ENCODE results near the gene TMEM147.

Gene TMEM147

DNA sequence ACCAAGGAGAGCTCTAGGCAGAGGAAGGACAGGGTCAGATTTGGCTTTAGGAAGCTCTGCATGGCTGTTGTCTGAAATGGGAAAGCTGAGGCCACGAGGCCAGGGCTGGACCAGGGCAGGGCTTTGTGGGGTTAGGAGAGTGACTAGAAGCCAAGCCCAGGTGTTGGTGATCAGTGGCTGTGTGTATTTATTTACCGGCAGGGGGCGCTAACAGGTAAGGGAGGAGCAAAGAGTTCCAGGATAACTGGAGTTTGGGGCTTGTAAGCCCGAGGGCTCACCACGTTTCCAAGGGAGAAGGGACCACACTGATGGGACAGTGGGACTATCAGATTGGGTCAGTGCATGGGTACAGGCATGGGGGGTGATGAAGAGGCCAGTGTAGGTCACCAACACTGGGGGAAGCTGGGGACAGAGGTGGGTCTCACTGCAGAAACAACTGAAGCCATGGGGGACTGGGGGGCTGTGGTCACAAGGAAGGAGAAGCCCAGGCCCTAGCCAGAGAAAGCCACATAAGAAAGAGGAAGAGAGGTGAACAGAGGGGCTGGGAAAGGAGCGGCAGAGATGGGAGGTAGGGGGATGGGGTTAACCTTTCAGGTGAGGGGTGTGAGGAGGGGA lies 3.9 kb downstream of the TMEM147 start:
- Histone ChIP-seq H2AFZ (ENCODE audit: low read length, unreplicated experiment) (no peak overlapping the region), H3K4me3 (ENCODE audit: low read depth, low read length) (no peak overlapping the region), H3K27me3 (ENCODE audit: insufficient read depth, low read length) (no peaks in the 10 kb centered on the region), H3K79me2 (ENCODE audit: control insufficient read depth, insufficient read depth, low read length, unreplicated experiment) (peaks cover 19% of the 10 kb centered on the region), H3K36me3 (ENCODE audit: insufficient read depth, low read length) (no peaks in the 10 kb centered on the region), H3K4me1 (ENCODE audit: control insufficient read depth, insufficient read depth, low read length, unreplicated experiment) (peaks cover 6% of the 10 kb centered on the region), H3K27ac (ENCODE audit: low read depth, low read length) (no peak overlapping the region)

DNA sequence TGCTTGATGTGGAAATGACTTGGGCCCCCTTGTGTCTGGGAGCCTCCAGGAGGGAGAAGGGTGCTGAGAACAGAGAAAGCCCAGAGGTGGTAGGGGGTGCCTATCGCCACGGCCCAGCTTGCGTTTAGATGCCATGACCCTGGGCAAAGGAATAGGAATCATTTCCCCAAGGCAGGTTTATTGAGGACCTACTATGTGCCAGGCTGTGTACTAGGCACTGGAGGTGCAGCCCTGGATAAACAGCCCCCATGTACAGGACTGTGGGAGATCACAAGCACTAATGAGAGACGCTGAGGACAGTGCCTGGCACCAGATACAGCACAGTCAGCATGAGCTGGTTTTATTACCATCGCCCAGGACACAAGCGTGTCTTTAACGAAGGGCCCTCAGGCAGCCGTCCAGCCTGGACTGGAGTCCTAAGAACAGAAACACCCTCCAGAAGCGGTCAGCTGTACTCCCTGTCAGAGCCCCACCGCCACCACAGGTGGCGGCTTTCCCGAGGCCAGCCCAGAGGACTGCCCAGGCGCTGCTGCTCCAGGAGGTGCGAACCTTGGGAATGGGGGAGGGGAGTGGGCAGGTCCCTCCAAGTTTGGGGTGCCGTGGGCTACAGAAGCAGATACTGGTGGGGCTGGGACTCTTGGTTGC lies 4.6 kb downstream of the TMEM147 start:
- no peak overlapping the region for H3K27ac ChIP-seq (ENCODE audit: low read depth, low read length)
- H3K27me3 ChIP-seq (ENCODE audit: insufficient read depth, low read length): no peaks in the 10 kb centered on the region
- no peak overlapping the region for H2AFZ ChIP-seq (ENCODE audit: low read length, unreplicated experiment)
- no peaks in the 10 kb centered on the region for H3K36me3 ChIP-seq (ENCODE audit: insufficient read depth, low read length)
- H3K4me1 ChIP-seq (ENCODE audit: control insufficient read depth, insufficient read depth, low read length, unreplicated experiment): peaks cover 3% of the 10 kb centered on the region
- H3K79me2 ChIP-seq (ENCODE audit: control insufficient read depth, insufficient read depth, low read length, unreplicated experiment): peaks cover 12% of the 10 kb centered on the region
- no peak overlapping the region for H3K4me3 ChIP-seq (ENCODE audit: low read depth, low read length)

GRCh38 chr19:35551091-35551810 lies 5.8 kb downstream of the TMEM147 start:
- Histone ChIP-seq H3K27me3 (ENCODE audit: insufficient read depth, low read length) (no peaks in the 10 kb centered on the region), H3K4me3 (ENCODE audit: low read depth, low read length) (no peak overlapping the region)

GRCh38 chr19:35552534-35553384 lies 7.3 kb downstream of the TMEM147 start:
- Histone ChIP-seq H3K4me1 (ENCODE audit: control insufficient read depth, insufficient read depth, low read length, unreplicated experiment) (no peaks in the 10 kb centered on the region), H3K79me2 (ENCODE audit: control insufficient read depth, insufficient read depth, low read length, unreplicated experiment) (no peaks in the 10 kb centered on the region), H3K36me3 (ENCODE audit: insufficient read depth, low read length) (no peaks in the 10 kb centered on the region), H3K4me3 (ENCODE audit: low read depth, low read length) (no peak overlapping the region), H3K27ac (ENCODE audit: low read depth, low read length) (no peak overlapping the region), H2AFZ (ENCODE audit: low read length, unreplicated experiment) (no peak overlapping the region), H3K27me3 (ENCODE audit: insufficient read depth, low read length) (no peaks in the 10 kb centered on the region)

More at GRCh38 chr19:35551091-35551810, 5.8 kb downstream of the TMEM147 start:
- no peaks in the 10 kb centered on the region for H3K36me3 ChIP-seq (ENCODE audit: insufficient read depth, low read length)
- peaks cover 5% of the 10 kb centered on the region for H3K79me2 ChIP-seq (ENCODE audit: control insufficient read depth, insufficient read depth, low read length, unreplicated experiment)
- H3K4me1 ChIP-seq (ENCODE audit: control insufficient read depth, insufficient read depth, low read length, unreplicated experiment): peaks cover 3% of the 10 kb centered on the region
- no peak overlapping the region for H2AFZ ChIP-seq (ENCODE audit: low read length, unreplicated experiment)
- no peak overlapping the region for H3K27ac ChIP-seq (ENCODE audit: low read depth, low read length)

GRCh38 chr19:35553385-35554000 lies 8.1 kb downstream of the TMEM147 start:
- Histone ChIP-seq H3K27me3 (ENCODE audit: insufficient read depth, low read length) (peaks cover 5% of the 10 kb centered on the region; the same call in 1 of the 2 replicates), H3K4me1 (ENCODE audit: control insufficient read depth, insufficient read depth, low read length, unreplicated experiment) (no peaks in the 10 kb centered on the region)

DNA sequence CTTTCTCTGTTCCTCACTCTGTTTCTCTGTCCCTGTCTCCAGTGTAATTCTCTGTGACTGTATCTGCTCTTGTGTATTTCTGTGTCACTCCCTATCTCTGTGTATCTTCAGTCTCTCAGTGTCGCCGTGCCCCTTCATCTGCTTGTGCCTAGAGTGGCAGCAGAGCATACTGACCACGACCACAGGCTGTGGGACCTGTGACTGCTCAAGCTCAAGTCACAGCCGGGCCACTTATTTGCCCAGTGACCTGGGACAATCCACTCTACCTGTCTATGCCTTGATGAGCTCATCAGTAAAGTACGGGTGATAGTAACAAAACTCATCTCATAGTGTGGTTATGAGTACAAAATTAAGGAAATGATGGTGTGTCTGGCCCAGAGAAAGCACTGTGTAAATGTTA lies 8.7 kb downstream of the TMEM147 start:
- Histone ChIP-seq H3K27me3 (ENCODE audit: insufficient read depth, low read length) (peaks cover 11% of the 10 kb centered on the region; the same call in 1 of the 2 replicates), H3K4me1 (ENCODE audit: control insufficient read depth, insufficient read depth, low read length, unreplicated experiment) (no peaks in the 10 kb centered on the region), H3K4me3 (ENCODE audit: low read depth, low read length) (no peak overlapping the region), H3K27ac (ENCODE audit: low read depth, low read length) (no peak overlapping the region), H3K36me3 (ENCODE audit: insufficient read depth, low read length) (no peaks in the 10 kb centered on the region), H3K79me2 (ENCODE audit: control insufficient read depth, insufficient read depth, low read length, unreplicated experiment) (no peaks in the 10 kb centered on the region), H2AFZ (ENCODE audit: low read length, unreplicated experiment) (no peak overlapping the region)

More at GRCh38 chr19:35553385-35554000, 8.1 kb downstream of the TMEM147 start:
- Histone ChIP-seq H3K4me3 (ENCODE audit: low read depth, low read length) (no peak overlapping the region), H3K36me3 (ENCODE audit: insufficient read depth, low read length) (no peaks in the 10 kb centered on the region), H3K27ac (ENCODE audit: low read depth, low read length) (no peak overlapping the region), H2AFZ (ENCODE audit: low read length, unreplicated experiment) (no peak overlapping the region), H3K79me2 (ENCODE audit: control insufficient read depth, insufficient read depth, low read length, unreplicated experiment) (no peaks in the 10 kb centered on the region)

DNA sequence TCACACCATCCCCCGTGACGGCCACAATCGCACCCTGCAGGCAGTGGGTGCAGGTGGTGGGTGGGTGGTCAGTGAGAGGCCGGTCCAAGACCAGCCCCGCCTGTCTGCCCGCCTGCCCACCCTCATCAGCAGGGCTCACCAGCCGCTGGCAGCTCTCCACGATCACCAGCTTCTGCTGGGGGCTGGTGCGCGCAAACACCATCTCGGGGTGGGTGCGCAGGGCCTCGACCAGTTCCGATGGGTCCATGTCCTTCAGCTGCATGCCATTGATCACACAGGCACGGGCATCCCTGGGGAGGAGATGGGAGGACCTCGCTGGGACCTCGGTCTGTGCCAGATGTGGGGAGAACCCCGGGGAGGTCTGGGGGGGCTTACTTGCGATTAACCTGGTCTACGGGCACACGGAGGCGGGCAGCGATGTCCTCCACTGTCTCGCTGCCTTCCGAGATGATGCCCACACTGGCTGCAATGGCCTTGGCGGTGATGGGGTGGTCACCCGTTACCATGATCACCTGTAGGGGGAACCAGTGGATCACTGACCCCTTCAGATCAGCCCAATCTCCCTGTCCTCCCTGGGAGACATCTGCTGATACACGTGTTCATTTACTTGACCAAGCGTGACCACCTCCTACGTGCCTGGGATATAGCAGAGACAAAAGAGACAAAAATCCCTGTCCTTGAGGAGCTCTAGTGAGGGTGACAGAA lies 10.0 kb downstream of the TMEM147 start:
- Histone ChIP-seq H3K79me2 (ENCODE audit: control insufficient read depth, insufficient read depth, low read length, unreplicated experiment) (no peaks in the 10 kb centered on the region), H2AFZ (ENCODE audit: low read length, unreplicated experiment) (no peak overlapping the region), H3K4me3 (ENCODE audit: low read depth, low read length) (no peak overlapping the region), H3K27ac (ENCODE audit: low read depth, low read length) (no peak overlapping the region), H3K4me1 (ENCODE audit: control insufficient read depth, insufficient read depth, low read length, unreplicated experiment) (no peaks in the 10 kb centered on the region), H3K27me3 (ENCODE audit: insufficient read depth, low read length) (peaks cover 16% of the 10 kb centered on the region), H3K36me3 (ENCODE audit: insufficient read depth, low read length) (no peaks in the 10 kb centered on the region)

DNA sequence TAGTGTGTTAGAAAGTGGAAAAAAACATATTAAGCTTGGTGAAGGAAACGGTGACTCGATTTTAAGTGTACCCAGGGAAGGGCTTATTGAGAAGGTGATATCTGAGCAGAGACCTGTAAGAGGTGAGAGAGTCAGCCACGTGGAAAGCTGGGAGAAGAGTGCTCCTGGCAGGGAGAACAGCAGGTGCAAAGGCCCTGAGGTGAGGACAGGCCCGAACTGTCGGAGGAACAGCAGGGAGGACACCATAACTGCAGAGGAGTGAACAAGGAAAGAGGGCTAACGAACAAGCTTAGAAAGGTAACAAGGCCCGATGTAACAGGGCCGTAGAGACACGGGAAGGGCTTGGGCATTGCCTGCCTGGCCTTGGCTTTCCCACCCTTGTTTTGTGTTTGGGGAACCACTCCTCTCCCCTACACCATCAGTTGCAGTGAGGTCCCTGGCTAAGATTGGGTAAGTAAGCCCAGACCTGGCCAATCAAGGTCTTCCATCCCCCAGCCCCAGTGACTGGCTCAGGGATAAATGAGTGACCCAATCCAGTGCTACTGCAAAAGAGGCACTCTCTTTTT lies 10.7 kb downstream of the TMEM147 start:
- H3K36me3 ChIP-seq (ENCODE audit: insufficient read depth, low read length): no peaks in the 10 kb centered on the region
- H3K4me3 ChIP-seq (ENCODE audit: low read depth, low read length): no peak overlapping the region
- no peaks in the 10 kb centered on the region for H3K4me1 ChIP-seq (ENCODE audit: control insufficient read depth, insufficient read depth, low read length, unreplicated experiment)
- H3K79me2 ChIP-seq (ENCODE audit: control insufficient read depth, insufficient read depth, low read length, unreplicated experiment): no peaks in the 10 kb centered on the region
- no peak overlapping the region for H2AFZ ChIP-seq (ENCODE audit: low read length, unreplicated experiment)
- no peak overlapping the region for H3K27ac ChIP-seq (ENCODE audit: low read depth, low read length)
- peaks cover 16% of the 10 kb centered on the region for H3K27me3 ChIP-seq (ENCODE audit: insufficient read depth, low read length)

DNA sequence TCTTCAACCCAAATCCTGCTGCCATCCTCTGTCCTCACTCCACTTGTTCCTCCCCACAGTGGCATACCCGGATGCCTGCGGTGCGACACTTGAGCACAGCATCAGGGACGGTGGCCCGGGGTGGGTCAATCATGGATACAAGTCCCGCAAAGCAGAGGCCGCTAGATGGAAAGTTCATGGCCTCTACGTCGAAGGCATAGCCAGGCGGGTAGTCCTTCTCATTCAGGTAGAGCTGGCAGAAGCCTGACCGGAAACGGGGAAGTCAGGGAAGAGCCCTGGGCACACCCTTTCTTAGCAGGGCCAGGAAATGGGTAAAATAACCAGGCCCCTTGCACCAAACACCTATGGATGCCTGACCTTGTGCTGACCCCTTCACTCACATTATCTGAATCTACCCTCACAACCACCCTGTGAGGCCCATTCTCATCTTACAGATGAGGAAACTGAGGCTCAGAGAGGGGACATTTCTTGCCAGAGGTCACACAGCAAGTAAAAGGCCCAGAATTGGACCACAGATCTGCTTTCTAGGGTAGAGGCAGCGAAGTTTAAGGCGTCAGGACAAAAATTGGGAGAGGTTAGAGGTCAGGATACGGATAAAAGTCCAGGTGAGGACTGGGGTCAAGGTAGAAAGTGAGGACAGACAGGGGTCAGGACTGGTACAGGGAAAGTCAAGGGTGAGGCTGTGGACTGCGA lies 11.6 kb downstream of the TMEM147 start:
- no peak overlapping the region for H3K27ac ChIP-seq (ENCODE audit: low read depth, low read length)
- H3K4me1 ChIP-seq (ENCODE audit: control insufficient read depth, insufficient read depth, low read length, unreplicated experiment): no peaks in the 10 kb centered on the region
- H3K36me3 ChIP-seq (ENCODE audit: insufficient read depth, low read length): no peaks in the 10 kb centered on the region
- H3K79me2 ChIP-seq (ENCODE audit: control insufficient read depth, insufficient read depth, low read length, unreplicated experiment): no peaks in the 10 kb centered on the region
- peaks cover 16% of the 10 kb centered on the region for H3K27me3 ChIP-seq (ENCODE audit: insufficient read depth, low read length)
- H2AFZ ChIP-seq (ENCODE audit: low read length, unreplicated experiment): no peak overlapping the region
- H3K4me3 ChIP-seq (ENCODE audit: low read depth, low read length): no peak overlapping the region
